ENCODE results near the gene DUSP22.
A peak's percentile ranks its signal among the peaks of the same experiment; 100 is the strongest.

The DUSP22 gene

GRCh38 chr6:339480-339879 lies 47.2 kb downstream of the DUSP22 start:
- no peak overlapping the region for H3K4me3 ChIP-seq (ENCODE audit: low read depth in 1 of 2, low read length in 1 of 2)

GRCh38 chr6:340186-340955 lies 48.1 kb downstream of the DUSP22 start:
- H3K36me3 ChIP-seq = no peaks in the 10 kb centered on the region
- TF ChIP-seq CTCF (IDR thresholded peaks at IDR 0.05) = no peak
- H3K4me3 ChIP-seq (ENCODE audit: low read depth in 1 of 2, low read length in 1 of 2) = peak overlapping the region; percentile 14 to 18
- peak overlapping the region; percentile 73 for H3K27ac ChIP-seq
- no peaks in the 10 kb centered on the region for H3K27me3 ChIP-seq
- H3K9me3 ChIP-seq = no peaks in the 10 kb centered on the region
- peaks cover 65 to 67% of the 10 kb centered on the region in 2 experiments for H3K4me1 ChIP-seq (ENCODE audit: control insufficient read depth in 1 of 2, insufficient read depth in 1 of 2, low read depth in 1 of 2, low read length in 1 of 2)

More at GRCh38 chr6:339480-339879, 47.2 kb downstream of the DUSP22 start:
- peaks cover 65 to 75% of the 10 kb centered on the region in 2 experiments for H3K4me1 ChIP-seq (ENCODE audit: control insufficient read depth in 1 of 2, insufficient read depth in 1 of 2, low read depth in 1 of 2, low read length in 1 of 2)
- no peaks in the 10 kb centered on the region for H3K36me3 ChIP-seq
- no peaks in the 10 kb centered on the region for H3K27me3 ChIP-seq
- H3K27ac ChIP-seq = peak overlapping the region; percentile 73
- H3K9me3 ChIP-seq = no peaks in the 10 kb centered on the region
- no peak for TF ChIP-seq CTCF (IDR thresholded peaks at IDR 0.05)

- H3K27me3 ChIP-seq = no peaks in the 10 kb centered on the region
- H3K27ac ChIP-seq = peak overlapping the region; percentile 73
- peak overlapping the region; percentile 14 to 18 for H3K4me3 ChIP-seq (ENCODE audit: low read depth in 1 of 2, low read length in 1 of 2)
- H3K9me3 ChIP-seq = no peaks in the 10 kb centered on the region
- TF ChIP-seq CTCF (IDR thresholded peaks at IDR 0.05) = no peak
- H3K4me1 ChIP-seq (ENCODE audit: control insufficient read depth in 1 of 2, insufficient read depth in 1 of 2, low read depth in 1 of 2, low read length in 1 of 2) = peaks cover 58 to 59% of the 10 kb centered on the region in 2 experiments
- H3K36me3 ChIP-seq = peaks cover under 1% of the 10 kb centered on the region
Observed at GRCh38 chr6:340991-341827, 48.9 kb downstream of the DUSP22 start.

- Histone ChIP-seq H3K4me1 (ENCODE audit: control insufficient read depth in 1 of 2, insufficient read depth in 1 of 2, low read depth in 1 of 2, low read length in 1 of 2) (peaks cover 48 to 49% of the 10 kb centered on the region in 2 experiments), H3K9me3 (no peaks in the 10 kb centered on the region), H3K36me3 (peaks cover 3% of the 10 kb centered on the region), H3K4me3 (ENCODE audit: low read depth in 1 of 2, low read length in 1 of 2) (no peak overlapping the region), H3K27me3 (no peaks in the 10 kb centered on the region), H3K27ac (peak overlapping the region; percentile 73)
- TF ChIP-seq CTCF (IDR thresholded peaks at IDR 0.05) = no peak
Observed at GRCh38 chr6:341914-342831, 49.9 kb downstream of the DUSP22 start.

GRCh38 chr6:342832-343179 lies 50.5 kb downstream of the DUSP22 start:
- peaks cover 42 to 43% of the 10 kb centered on the region in 2 experiments for H3K4me1 ChIP-seq (ENCODE audit: control insufficient read depth in 1 of 2, insufficient read depth in 1 of 2, low read depth in 1 of 2, low read length in 1 of 2)
- H3K9me3 ChIP-seq = no peaks in the 10 kb centered on the region
- peaks cover 4% of the 10 kb centered on the region for H3K36me3 ChIP-seq

More at GRCh38 chr6:342832-343179, 50.5 kb downstream of the DUSP22 start:
- TF ChIP-seq CTCF (IDR thresholded peaks at IDR 0.05) = no peak
- no peak overlapping the region for H3K27ac ChIP-seq
- H3K4me3 ChIP-seq (ENCODE audit: low read depth in 1 of 2, low read length in 1 of 2) = no peak overlapping the region
- H3K27me3 ChIP-seq = no peaks in the 10 kb centered on the region
